Thoracic aorta (tissue), 2 donors: ENCODE measurements around the gene HNRNPU. TPM values are rescaled to one million over a fixed set of nuclear protein-coding genes. Genes with fewer than 3 reads are reported as not detected.

ENCODE experiments used
- ATAC-seq: fragments of 150-250 bp; one replicate; pipeline ENCODE4 v1.8.0; 2017; ENCODE audit warnings: low read depth; ENCODE audit not compliant: insufficient number of reproducible peaks, low FRiP score
- DNase-seq: peaks from one replicate; pipeline ENCODE4 v3.0.0-alpha.2; 2020; ENCODE audit warnings: low spot score
- H3K27ac ChIP-seq, 2 donors: fragments of 200-600 bp; sonication (generic); 1 replicate in 1 of 2; 2 replicates in 1 of 2; pipeline ENCODE4 v1.5.1; 2016; ENCODE audit warnings: mild to moderate bottlenecking in 2 of 2, moderate library complexity in 2 of 2
- H3K27me3 ChIP-seq: fragments of 200-600 bp; sonication (generic); replicated peaks from 2 replicates; pipeline ENCODE4 v1.6.0; 2016; ENCODE audit warnings: mild to moderate bottlenecking; ENCODE audit not compliant: insufficient read depth
- H3K36me3 ChIP-seq: fragments of 200-600 bp; sonication (generic); one replicate; pipeline ENCODE4 v1.5.1; 2016
- H3K4me1 ChIP-seq, 2 donors: fragments of 200-600 bp; sonication (generic); 1 replicate in 1 of 2; 2 replicates in 1 of 2; pipeline versions ENCODE4 v1.5.1 to v1.6.0; 2016; ENCODE audit warnings: low read depth in 2 of 2, mild to moderate bottlenecking in 1 of 2; ENCODE audit not compliant: control insufficient read depth in 1 of 2
- H3K4me3 ChIP-seq: fragments of 200-600 bp; sonication (generic); 2 replicates; pipeline ENCODE4 v1.5.1; 2016; ENCODE audit warnings: mild to moderate bottlenecking
- H3K9me3 ChIP-seq: fragments of 200-600 bp; sonication (generic); 2 replicates; pipeline ENCODE4 v1.5.1; 2016
- total RNA-seq, 2 donors: library from RNA; depleted of rRNA; stranded (reverse); fragments of >200 nt; gene quantifications; one replicate each; pipeline versions ENCODE4 v1.1.0 to v1.2.3, GENCODE V29; 2016
- TF ChIP-seq, protein P1 (sequence below): fragments of 200-600 bp; sonication (generic); IDR thresholded peaks from one replicate; pipeline ENCODE4 v1.5.1; 2019; ENCODE audit warnings: antibody characterized with exemption

The HNRNPU gene
- total RNA-seq, 2 donors from 2014 or later: 254 to 519 TPM

DNA sequence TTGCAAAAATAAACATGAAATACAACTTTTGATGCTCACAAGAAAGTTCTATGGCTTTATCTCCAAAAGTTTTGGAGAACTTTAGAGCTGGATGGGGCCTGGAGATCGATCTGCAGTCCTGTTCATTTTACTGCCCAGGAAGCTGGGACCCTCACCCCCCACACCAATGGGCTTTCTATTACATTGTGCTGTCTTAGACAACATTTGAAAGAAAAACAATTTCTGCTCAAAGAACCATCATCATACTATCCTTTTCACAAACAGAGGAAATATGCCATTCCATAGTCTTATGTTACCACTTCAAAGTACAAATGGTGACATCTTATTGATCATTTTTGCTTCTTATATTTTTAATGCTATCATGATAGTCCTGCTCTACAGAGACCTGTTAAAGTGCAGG lies 2.0 kb upstream of the HNRNPU start:
- TF ChIP-seq, protein P1, sequence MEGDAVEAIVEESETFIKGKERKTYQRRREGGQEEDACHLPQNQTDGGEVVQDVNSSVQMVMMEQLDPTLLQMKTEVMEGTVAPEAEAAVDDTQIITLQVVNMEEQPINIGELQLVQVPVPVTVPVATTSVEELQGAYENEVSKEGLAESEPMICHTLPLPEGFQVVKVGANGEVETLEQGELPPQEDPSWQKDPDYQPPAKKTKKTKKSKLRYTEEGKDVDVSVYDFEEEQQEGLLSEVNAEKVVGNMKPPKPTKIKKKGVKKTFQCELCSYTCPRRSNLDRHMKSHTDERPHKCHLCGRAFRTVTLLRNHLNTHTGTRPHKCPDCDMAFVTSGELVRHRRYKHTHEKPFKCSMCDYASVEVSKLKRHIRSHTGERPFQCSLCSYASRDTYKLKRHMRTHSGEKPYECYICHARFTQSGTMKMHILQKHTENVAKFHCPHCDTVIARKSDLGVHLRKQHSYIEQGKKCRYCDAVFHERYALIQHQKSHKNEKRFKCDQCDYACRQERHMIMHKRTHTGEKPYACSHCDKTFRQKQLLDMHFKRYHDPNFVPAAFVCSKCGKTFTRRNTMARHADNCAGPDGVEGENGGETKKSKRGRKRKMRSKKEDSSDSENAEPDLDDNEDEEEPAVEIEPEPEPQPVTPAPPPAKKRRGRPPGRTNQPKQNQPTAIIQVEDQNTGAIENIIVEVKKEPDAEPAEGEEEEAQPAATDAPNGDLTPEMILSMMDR: no peak
- H3K27me3 ChIP-seq: no peaks in the 10 kb centered on the region
- DNase-seq: no peak
- no peak overlapping the region for H3K4me3 ChIP-seq
- no peaks in the 10 kb centered on the region for H3K36me3 ChIP-seq
- peaks cover 1 to 18% of the 10 kb centered on the region in 2 donors for H3K4me1 ChIP-seq
- ATAC-seq: no peak
- peak overlapping the region in 1 of 2 donors; percentile 100 for H3K27ac ChIP-seq
- H3K9me3 ChIP-seq: no peaks in the 10 kb centered on the region

DNA sequence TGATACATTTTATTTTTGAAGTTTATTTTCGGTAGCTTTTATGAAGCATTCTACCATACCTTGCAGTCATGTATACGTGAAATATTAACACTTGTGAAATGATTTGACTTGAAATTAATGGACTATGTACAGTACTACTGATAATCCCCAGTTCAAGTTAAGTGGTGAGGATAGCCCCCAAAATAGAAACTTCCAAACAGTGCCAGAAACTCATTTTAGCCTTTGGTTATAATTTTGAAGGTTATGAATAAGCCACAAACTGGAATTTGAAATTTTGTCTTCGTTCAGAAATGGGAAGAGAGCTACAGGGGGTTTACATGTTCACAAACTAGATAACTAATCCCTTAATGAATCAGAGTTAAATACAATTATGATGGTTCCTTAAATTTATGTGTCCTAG lies 1.5 kb upstream of the HNRNPU start:
- ATAC-seq: no peak
- H3K9me3 ChIP-seq: no peaks in the 10 kb centered on the region
- TF ChIP-seq, protein P1: no peak
- H3K4me3 ChIP-seq: no peak overlapping the region
- H3K36me3 ChIP-seq: no peaks in the 10 kb centered on the region
- no peaks in the 10 kb centered on the region for H3K27me3 ChIP-seq
- peaks cover 7 to 23% of the 10 kb centered on the region in 2 donors for H3K4me1 ChIP-seq
- peak overlapping the region; percentile 100 for H3K27ac ChIP-seq
- no peak for DNase-seq

GRCh38 chr1:244865028-244865371 lies 657 bp upstream of the HNRNPU start:
- no peak for DNase-seq
- Histone ChIP-seq H3K36me3 (peaks cover 4% of the 10 kb centered on the region), H3K4me3 (peak overlapping the region; percentile 99), H3K27ac (peak overlapping the region; percentile 100), H3K27me3 (no peaks in the 10 kb centered on the region), H3K9me3 (no peaks in the 10 kb centered on the region), H3K4me1 (peaks cover 15 to 31% of the 10 kb centered on the region in 2 donors)
- TF ChIP-seq, protein P1: no peak
- ATAC-seq: no peak

- DNase-seq (no peak), ATAC-seq (peak; percentile 1)
- Histone ChIP-seq H3K4me1 (peaks cover 27 to 45% of the 10 kb centered on the region in 2 donors), H3K27me3 (no peaks in the 10 kb centered on the region), H3K9me3 (no peaks in the 10 kb centered on the region), H3K36me3 (peaks cover 17% of the 10 kb centered on the region), H3K4me3 (peak overlapping the region; percentile 99), H3K27ac (peak overlapping the region; percentile 100)
- TF ChIP-seq, protein P1: no peak
Measured at GRCh38 chr1:244863491-244864252, 671 bp downstream of the HNRNPU start.

GRCh38 chr1:244862699-244863490 lies 1.4 kb downstream of the HNRNPU start:
- H3K27ac ChIP-seq: peak overlapping the region; percentile 100
- H3K9me3 ChIP-seq: no peaks in the 10 kb centered on the region
- peak overlapping the region; percentile 99 for H3K4me3 ChIP-seq
- ATAC-seq (peak; percentile 59), DNase-seq (peak; percentile 88)
- peaks cover 29 to 52% of the 10 kb centered on the region in 2 donors for H3K4me1 ChIP-seq
- H3K27me3 ChIP-seq: no peaks in the 10 kb centered on the region
- TF ChIP-seq, protein P1: no peak
- peaks cover 20% of the 10 kb centered on the region for H3K36me3 ChIP-seq
